ENCODE results near the gene GDNF.
"Not testable (repeated sequence)": the region's sequence is repeated elsewhere in the genome, so short reads cannot be mapped to it uniquely, and the experiment has no call there.

Gene GDNF

DNA sequence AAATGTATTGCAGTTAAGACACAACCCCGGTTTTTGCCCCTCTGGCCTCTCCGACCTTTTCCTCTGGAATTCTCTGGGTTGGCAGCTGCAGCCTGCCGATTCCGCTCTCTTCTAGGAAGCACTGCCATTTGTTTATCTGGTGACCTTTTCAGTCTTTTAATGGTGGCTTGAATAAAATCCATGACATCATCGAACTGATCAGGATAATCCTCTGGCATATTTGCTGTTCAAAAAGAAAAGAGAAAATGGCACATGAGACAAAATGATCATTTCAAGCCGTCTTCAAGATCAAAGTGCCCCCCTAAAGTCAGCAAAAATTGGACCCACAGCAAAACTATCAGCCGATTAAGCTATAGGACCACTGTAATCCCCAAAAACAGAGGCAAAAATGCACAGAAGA is 23.9 kb downstream of the GDNF start:
- no peak for DNase-seq

DNA sequence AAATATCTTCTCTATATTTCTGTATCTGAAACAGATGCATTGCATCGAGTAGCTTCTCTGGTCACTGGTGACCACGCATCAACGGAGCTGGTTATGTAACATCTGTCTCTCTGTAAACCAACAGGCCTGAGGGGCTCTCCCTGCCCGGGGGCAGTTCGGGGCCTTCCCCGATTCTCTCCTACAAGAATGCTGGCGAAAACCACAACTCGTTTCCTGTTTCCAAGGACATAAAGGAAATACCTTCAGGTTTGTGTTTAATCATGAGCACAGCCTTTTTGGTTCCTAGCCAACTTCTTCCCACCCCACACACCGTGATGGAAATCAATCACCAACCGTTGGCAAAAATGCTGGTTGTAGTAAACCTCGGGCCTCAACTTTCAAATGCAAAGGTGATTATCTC is 25.1 kb downstream of the GDNF start:
- DNase-seq, result no peak

DNA sequence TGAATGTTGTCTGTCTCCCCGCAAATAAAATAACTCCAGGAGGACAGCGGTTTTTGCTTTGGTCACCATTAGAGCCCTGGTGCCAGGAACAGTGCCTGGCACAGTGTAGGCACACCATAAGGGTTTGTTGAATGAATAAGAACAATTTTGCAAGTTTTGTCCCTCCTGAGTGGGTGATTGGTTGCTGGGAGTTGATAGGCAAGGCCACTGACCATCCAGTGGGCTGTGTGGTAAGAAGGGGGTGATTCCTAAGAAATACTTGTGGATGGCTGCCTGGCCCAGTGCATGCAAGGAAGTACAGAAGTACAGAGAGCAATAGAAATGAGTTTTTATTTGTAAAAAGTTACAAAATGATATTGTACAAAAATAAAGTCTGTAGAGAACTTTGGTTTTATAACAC is 27.5 kb downstream of the GDNF start:
- DNase-seq, result no peak

DNA sequence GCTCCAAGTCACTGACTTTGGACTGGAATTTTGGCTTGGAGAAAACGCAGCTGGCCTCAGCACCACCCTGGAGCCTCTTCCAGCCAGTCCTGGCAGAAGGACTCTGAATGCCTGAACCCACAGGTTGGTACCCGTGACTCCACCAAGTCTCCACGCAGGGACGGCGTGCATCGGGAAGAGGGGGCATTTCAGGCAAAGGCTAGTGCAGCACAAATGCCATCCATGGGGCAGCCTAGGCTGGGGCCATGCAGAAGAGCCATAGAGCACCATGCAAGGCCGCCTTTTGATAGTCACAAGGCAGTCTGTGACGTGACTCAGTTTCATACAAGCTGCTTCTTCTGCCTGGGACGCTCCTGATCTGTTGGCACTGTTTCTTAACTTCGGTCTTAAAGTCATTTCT is 28.0 kb downstream of the GDNF start:
- DNase-seq, result no peak

DNA sequence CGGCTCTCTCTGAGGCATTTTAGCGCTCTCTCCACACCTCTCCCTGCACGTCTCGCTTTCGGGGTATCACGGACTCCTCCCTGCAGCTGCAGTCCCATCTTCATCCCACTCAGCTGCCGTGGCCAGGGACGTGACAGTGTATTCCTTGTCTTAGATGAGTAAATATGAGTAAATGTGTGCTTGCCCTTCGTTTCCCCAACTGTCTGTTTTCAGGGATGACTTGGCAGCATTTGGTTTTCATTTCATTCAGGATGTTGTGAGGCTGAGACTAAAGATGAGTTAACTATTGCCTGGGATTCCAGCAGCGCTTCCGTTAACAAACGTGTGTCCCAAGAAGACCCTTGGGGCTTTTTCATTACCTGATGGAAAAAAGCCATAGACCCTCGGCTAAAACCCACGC is 29.5 kb downstream of the GDNF start:
- DNase-seq, result no peak

DNA sequence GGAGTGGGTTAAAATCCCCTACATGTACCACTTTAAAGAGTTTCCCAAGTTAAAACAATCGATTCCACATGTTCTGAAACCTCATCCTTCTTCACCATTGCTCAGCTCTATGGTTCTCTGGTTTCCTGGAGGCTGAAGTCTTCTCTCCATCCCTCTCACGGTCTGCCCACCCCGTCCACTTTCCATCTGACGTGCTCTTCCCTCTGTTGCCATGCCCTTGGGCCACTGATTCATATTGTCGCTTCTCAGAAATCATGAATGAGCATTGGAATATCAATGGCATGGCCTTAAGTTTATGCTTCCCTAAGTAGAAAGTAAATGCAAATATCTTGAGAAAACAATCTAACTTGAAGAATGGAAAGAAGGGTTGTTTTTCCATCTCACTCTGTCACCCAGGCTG is 30.9 kb downstream of the GDNF start:
- no peak for DNase-seq

DNA sequence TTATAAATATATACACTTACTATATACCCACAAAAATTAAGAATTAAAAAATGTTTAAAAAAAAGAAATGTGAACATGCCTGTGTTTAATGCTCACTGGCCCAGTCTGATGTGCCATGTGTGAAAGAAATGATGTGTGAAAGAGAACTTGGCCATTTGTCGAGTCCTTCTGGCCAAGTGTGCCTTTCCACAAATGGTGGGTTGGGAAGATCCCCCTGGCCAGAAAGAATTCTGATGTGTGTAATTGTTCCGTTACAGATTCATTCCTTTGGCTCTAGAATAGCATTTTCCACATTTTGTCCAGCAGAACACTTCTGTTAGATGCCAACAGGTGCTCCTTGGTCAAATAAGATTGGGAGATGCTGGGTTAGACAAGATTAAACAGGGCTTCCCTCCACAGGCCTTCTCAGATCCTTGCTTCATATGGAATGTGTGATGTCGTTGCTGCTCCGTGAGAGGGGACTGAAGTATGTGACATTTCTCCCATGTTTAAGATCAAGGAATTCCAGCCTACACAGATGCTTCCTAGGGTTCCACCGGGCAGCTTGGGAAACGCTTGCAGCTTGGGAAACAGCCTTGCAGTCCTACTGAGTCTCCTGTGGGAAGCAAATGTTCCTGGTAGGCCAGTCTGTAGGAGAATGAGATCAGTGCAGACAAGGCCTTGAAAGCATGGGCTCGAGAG is 32.1 kb downstream of the GDNF start:
- DNase-seq, result no peak

DNA sequence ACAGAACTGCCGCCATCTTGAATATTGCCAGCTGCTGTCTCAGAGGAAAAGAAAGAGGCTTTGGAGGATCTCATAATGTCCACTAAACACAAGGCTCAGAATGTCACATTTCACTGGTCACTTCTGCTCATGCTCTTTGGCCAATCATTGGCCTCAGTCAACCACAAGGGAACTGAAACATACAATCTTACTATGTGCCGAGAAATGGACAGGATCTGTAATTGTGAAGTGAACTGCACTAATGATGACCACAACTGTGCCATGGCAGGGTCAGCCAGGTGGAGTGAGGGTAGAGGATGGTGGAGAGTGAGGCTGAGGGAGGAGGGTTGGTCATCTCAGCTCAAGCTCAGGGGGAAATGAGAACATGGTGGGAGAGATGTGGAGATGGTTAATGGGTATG is 32.8 kb downstream of the GDNF start:
- DNase-seq, result no peak

DNA sequence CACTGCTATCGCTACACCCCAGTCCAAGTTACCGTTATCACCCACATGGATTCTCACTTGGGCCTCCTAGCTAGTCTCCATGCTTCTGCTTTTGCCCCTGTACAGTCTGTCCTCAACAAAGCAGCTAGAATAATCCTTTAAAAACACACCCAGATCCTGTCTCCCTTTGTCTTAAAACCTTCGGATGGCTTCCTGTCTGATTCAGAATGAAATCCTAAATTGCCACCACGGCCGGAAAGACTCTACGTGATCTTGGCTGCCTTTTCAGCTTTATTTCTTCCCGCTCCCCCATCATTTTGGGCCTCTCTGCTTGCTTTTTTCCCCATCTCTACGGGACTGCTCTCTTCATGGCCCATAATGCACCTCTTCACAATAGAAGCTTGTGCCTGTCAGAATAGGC is 33.4 kb downstream of the GDNF start:
- DNase-seq, result no peak

DNA sequence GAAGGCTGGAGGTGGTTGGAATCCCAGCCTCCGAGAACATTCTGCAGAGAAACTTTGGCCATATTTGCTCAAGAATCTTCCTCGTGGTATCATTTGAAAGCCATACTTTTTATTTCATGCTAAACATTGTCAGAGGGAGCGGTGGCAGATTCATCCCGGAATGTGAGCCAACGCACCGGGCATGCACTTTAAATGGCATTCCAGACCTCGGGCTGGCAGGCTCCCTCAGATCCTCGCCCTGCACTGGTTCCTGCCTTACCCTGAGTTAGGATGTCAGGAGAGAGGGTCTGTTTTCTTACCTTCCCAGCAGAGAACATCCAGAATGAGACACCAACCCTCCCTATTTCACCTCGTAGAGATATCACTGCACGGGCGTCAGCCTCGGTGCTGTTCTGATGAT is 33.8 kb downstream of the GDNF start:
- no peak for DNase-seq

DNA sequence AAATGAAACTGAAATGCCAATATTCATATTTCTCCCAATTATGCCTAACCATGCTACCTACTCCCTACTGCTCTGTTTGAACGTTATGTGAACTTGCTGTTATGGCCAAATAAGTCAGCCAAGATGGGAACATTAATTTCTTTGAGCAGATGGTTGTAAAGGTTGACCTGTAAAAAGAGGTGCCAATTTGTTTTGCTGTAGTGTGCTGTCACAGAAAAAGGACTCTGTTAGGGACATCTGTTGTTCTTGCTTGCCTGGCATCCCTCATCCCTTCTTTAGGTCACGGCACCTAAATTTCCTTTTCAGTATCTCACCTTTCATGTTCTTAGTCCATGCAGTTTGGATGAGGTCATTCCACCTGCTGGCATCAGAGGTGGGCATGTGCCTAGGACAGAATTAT is 35.4 kb downstream of the GDNF start:
- no peak for DNase-seq

DNA sequence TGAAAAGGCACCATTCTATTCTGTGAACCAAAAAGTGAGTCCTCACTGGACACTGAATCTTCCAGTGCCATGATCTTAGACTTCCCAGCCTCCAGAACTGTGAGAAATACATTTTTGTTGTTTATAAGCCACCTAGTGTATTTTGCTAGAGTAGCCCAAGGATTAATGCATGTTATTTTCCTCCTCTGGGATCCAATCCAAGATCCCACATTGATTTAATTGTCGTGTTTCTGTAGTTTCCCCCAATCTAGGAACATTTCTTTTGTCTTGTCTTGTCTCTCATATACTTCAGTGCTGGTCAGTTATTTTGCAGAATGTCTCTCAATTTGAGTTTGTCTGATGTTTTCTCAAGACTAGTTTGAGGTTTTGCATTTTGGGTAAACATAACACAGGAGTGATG is 36.4 kb downstream of the GDNF start:
- no peak for DNase-seq

DNA sequence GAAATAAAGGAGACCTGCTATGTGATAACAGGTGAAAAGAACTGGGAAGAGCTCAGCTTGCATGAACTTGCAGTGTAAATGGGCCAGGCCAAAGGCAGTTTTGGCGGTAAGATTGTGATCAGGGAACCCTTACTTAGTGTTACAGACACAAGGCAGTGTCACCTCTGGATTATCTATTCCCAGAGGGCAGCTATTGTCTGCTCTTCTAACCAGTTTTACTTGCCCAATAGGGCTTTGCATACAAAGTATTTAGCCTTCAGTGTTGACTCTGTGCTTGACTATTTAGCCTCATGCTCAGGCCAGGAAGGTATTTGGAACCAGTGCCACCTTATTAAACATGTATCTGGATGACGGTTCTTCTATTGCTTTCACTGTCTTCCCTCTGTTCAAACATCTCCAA is 38.3 kb downstream of the GDNF start:
- DNase-seq, result no peak

DNA sequence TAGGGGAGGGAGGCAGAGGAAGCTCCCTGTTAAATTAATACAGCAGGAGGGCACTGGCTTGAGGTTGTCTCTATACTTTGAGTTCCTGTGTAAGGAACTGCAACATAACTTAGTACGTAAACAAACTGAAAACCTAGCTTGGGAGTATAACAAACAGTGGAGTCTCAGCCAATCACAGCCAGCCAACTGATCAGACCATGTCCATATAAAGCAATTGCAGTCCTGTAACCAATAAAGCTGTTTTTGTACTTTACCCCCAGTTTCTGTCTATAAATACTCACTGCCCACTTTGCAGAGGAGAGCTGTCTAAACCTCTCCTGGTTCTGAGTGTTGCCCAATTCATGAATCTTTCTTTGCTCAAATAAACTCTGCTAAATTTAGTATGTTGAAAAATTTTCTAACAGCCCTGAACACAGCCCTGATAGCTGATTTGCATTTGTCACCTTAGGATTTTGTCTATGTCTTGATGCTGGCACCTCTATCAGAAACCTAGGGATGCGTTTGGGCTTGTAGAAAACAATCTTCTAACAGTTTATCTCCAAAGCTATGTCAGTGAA is 39.9 kb downstream of the GDNF start:
- DNase-seq, result no peak

DNA sequence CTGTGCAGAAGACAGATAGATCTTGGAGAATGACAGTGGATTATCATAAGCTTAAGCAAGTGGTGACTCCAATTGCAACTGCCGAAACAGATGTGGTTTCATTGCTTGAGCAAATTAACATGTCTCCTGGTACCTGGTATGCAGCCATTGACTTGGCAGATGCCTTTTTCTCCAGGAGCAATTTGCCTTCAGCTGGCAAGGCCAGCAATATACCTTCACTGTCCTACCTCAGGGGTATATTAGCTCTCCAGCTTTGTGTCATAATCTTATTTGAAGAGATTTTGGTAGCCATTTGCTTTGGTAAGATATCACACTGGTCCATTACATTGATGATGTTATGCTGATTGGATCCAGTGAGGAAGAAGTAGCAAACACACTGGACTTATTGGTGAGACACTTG is 43.4 kb downstream of the GDNF start:
- DNase-seq, result not testable (repeated sequence)

DNA sequence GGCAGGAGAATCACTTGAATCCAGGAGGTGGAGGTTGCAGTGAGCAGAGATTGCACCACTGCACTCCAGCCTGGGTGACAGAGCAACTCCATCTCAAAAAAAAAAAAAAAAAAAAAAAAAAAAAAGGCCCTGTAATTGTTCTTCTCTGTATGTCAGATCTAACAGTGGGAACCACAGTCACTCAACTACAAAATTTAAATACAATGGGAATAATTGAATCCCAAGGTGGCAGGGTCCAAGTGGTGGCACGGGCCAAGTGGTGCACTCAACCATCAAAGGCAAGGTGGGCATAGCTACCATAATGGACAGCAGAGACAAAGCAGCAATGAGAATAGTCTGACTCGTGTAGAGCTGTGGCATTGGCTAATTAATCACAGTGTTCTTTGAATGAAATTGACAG is 44.5 kb downstream of the GDNF start:
- DNase-seq, result not testable (repeated sequence)

DNA sequence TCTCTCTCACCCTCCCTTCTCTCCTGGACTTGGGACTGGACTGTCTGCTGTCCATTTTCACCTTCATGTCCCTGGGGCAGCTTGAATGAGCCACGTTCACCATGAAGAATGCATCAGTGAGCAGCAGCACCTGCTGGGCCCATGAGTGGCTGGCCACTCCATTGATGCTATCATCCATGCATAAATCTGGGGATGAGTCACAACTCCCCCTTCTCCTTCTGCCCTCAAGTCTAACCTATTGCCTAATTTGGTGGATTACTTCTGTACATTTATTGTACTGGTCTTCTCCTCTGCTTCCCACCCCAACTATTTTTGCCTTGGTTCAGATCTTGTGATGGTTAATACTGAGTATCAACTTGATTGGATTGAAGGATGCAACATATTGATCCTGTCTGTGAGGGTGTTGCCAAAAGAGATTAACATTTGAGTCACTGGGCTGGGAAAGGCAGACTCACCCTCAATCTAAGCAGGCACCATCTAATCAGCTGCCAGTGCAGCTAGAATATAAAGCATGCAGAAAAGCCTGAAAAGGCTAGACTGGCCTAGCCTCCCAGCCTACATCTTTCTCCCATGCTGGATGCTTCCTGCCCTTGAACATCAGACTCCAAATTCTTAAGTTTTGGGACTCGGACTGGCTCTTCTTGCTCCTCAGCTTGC is 46.7 kb downstream of the GDNF start:
- DNase-seq, result no peak

DNA sequence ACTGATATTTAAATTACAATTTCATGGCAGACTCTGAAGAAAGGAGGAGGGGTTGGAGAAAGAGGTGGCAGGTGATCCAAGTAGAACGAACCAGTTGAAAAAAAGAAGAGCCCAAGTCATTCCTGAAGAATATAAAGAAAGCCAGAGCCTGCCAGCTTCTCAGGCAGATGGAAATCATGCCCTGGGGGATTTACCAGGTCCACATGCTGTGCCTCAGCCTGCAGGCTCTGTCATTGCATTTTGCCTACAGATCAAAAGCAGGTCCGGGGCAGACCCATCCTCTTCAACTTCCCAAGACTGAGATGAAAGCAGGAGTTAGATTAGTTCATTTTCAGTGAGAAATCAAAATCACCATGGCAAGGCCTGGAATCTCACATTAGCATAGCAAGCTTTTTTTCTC is 48.5 kb downstream of the GDNF start:
- DNase-seq, result no peak

DNA sequence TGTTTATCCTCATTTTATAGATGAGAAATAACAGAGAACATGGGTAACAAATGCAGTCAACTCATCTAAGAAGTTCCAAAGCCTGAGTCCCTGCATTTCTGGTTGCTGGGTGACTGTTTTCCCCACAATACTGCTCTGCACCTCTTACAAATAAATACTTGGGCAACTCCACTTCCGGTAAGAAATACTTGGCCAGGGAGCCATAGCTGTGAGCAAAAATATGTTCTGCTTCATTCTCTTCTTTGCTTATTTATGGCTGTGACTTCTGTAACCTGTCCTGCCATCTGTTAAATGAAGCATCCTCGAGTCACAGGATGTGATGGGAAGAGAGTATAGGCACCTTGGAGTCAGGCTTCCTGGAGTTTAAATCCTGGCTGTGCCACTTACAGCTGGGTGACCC is 49.9 kb downstream of the GDNF start:
- no peak for DNase-seq

DNA sequence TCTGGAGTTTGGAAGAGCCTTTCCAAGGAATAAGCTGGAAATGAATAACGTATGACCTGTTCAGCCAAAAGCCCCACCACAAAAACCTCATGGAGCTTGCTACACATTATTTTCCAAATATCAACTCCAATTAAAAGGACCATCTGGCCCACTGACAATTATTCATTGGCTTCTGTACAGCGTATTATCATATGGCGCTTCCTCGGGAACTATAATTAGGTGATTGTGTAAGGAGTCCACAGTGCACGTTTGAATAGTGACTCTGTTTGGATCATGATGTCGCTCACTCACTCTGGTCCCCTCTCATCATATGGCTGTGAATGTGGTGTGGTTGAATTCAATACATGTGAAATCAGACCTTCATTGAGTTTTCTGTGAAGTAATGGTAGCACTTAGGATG is 52.1 kb downstream of the GDNF start:
- DNase-seq, result no peak

DNA sequence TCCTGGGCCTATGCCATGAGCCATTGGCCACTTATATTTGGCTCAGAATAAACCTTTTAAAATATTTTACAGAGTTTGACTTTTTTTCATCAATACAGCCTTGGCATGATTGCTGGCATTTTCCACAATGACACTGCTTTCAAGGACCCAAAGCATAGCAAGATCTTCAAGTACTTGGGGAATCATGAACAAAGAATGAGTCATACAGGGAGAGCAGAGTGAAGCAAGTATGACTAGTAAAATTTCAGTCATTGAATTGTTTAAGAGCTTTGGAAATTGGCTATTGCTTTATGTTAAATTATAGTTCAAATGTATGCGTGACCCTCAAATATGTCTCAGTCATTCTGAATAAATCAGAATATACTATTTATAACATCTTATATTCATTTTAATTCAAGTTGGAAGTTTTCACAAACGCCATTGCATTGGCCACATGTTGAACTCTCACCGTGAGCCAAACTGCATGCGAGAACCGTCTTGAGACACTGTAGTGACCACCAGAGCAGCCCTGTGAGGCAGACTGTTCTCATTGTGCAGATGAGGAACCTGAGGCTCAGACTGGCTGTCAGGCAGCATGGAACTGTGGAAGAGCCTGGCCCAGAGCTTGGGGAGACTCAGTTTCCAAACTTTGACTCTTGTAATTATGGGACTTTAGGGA is 52.9 kb downstream of the GDNF start:
- DNase-seq, result no peak

DNA sequence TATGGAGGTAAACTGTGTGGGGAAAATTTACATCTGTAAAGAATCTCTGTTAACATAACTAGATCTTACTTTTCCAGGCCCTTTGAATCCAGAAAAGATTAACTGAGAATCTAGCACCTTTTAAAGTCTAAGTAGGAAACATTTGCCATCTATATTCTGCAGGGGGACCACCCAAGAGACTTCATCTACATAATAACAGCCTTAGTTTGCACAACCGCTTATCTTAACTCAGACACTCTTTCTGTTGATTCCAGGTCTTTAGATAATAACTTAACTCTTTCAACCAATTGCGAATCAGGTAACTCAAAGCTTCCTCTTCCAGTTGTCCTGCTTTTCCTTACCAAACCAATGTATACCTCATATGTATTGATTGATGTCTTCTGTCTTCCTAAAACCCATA is 53.4 kb downstream of the GDNF start:
- DNase-seq, result no peak

DNA sequence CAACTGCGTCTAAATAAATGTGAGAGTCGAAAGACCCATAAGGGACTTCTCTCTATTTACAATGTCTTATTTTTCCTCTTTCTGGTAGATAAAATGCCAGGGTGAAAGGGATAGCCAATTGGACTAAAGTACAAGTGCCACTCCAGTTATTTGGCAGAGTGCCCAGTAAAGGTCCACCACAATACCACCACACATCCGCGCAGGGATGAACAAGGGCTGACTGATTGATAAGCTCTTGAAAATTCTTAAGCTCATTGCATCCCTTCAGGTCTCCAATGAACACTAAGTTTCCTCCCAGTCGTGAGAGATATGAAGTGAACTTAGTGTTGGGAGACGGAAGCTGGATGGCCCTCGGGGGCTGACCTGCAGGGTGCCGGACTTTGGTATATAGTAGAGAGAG is 58.4 kb downstream of the GDNF start:
- DNase-seq, result not testable (repeated sequence)

DNA sequence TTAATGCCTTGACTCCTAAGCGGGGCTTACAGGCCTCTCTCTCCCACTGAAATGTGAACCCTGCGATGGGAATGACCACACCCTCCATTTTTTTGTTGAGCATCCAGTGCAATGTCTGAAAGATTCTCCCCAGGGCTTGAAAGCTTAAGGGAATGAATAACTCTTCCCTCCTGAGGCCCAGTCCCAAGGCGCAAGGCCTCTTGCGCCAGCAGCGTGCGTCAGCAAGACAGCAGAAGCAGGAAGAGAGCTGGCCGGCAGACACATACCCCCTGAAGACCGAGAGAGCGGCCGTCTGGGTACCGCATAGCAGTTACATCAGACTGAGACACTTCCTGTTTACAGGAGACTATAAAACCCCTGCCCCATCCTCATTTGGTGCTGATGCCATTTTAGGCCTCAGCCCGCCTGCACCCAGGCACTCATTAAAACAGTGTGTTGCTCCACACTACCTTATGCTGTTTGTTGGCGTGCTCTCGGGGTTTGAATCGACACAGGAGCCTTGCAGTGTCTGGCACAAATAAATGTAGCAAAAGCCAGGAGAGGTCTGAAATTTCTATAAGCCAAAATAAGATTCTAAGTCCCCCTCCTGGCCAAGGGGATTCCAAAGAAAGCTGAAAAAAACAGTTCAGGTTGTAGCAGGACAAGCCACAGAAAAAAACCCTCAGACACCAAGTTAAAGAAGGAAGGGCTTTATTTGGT is 62.3 kb downstream of the GDNF start:
- DNase-seq, result no peak

Measured in GDM1 (cell line).